Kidney (tissue), 14 donors: ENCODE measurements around the gene CPHXL2. TPM values are rescaled to one million over a fixed set of nuclear protein-coding genes. Genes with fewer than 3 reads are reported as not detected.

Experiments
- DNase-seq, 5 donors: peaks; one replicate each; pipeline ENCODE4 v3.0.0-alpha.2; 2013 to 2020
- FAIRE-seq: peaks from 2 replicates; lab custom pipeline; 2012; peaks lifted over from hg19 to GRCh38; lab: Jason Lieb, UNC
- H3K27ac ChIP-seq, 2 donors: one replicate each; pipeline ENCODE4 v1.7.0; 2013; ENCODE audit warnings: low read depth in 2 of 2, low read length in 2 of 2, inconsistent platforms in 1 of 2
- H3K27me3 ChIP-seq: one replicate; pipeline ENCODE4 v1.7.1; 2013; ENCODE audit warnings: low read length, inconsistent platforms; ENCODE audit not compliant: control insufficient read depth, insufficient read depth
- H3K36me3 ChIP-seq, 3 donors: one replicate each; pipeline versions ENCODE4 v1.7.0 to v1.7.1; 2013; ENCODE audit warnings: low read length in 3 of 3, control low read depth in 1 of 3, inconsistent platforms in 1 of 3; ENCODE audit not compliant: insufficient read depth in 3 of 3, control insufficient read depth in 2 of 3
- H3K4me1 ChIP-seq, 3 donors: one replicate each; pipeline versions ENCODE4 v1.7.0 to v1.7.1; 2013; ENCODE audit warnings: low read length in 3 of 3, inconsistent platforms in 1 of 3, low read depth in 1 of 3; ENCODE audit not compliant: control insufficient read depth in 2 of 3, insufficient read depth in 2 of 3
- H3K4me3 ChIP-seq, 3 donors: one replicate each; pipeline versions ENCODE4 v1.7.0 to v1.8.1; 2013; ENCODE audit warnings: low read length in 3 of 3, control low read depth in 1 of 3, inconsistent platforms in 1 of 3
- H3K9ac ChIP-seq, 3 donors: one replicate each; pipeline versions ENCODE4 v1.7.0 to v1.7.1; 2013; ENCODE audit warnings: low read length in 3 of 3, control low read depth in 1 of 3, inconsistent platforms in 1 of 3
- H3K9me3 ChIP-seq, 3 donors: one replicate each; pipeline versions ENCODE4 v1.7.0 to v1.7.1; 2013; ENCODE audit warnings: low read length in 3 of 3, control low read depth in 1 of 3, inconsistent platforms in 1 of 3; ENCODE audit not compliant: control insufficient read depth in 2 of 3, insufficient read depth in 1 of 3
- intact Hi-C: fragments of 100-400 bp; cut with DNase I; formaldehyde crosslinking; loops from one replicate; pipeline ENCODE4 v1.11.1; 2022
- polyA plus RNA-seq: library from polyadenylated mRNA; stranded (reverse); fragments of 350-450 nt; fragmentation: Illumina TruSeq; extraction: RNeasy Lipid Tissue Mini Kit (QIAGEN cat#74804); gene quantifications from one replicate; pipeline ENCODE4 v1.2.3, GENCODE V29; 2014; ENCODE audit warnings: low read depth, low replicate concordance; ENCODE audit not compliant: insufficient read depth
- total RNA-seq: library from RNA; stranded (reverse); fragmentation: NEBNext Ultra II Directional; extraction: Animal tissue kit (Norgen Biotek cat#: 25700); gene quantifications from one replicate; pipeline ENCODE4 v1.2.1, GENCODE V29; 2021
- TF ChIP-seq, protein P1 (sequence below): IDR thresholded peaks from 3 replicates; pipeline ENCODE4 v1.5.1; 2012; ENCODE audit warnings: mild to moderate bottlenecking, moderate library complexity, borderline replicate concordance; ENCODE audit not compliant: insufficient read depth; ENCODE audit errors: extremely low read depth
- donor health status: control.
- donor health status: control.
- donor health status: control.
- donor health status: control.
- donor health status: control.
- donor health status: DM: yes; HTN: yes; CAD: no.
- donor health status: Normal renal cell carcinoma (clear cell type).

The CPHXL2 gene
- total and polyA plus RNA-seq, 2 donors from 2014 or later, result not detected

DNA sequence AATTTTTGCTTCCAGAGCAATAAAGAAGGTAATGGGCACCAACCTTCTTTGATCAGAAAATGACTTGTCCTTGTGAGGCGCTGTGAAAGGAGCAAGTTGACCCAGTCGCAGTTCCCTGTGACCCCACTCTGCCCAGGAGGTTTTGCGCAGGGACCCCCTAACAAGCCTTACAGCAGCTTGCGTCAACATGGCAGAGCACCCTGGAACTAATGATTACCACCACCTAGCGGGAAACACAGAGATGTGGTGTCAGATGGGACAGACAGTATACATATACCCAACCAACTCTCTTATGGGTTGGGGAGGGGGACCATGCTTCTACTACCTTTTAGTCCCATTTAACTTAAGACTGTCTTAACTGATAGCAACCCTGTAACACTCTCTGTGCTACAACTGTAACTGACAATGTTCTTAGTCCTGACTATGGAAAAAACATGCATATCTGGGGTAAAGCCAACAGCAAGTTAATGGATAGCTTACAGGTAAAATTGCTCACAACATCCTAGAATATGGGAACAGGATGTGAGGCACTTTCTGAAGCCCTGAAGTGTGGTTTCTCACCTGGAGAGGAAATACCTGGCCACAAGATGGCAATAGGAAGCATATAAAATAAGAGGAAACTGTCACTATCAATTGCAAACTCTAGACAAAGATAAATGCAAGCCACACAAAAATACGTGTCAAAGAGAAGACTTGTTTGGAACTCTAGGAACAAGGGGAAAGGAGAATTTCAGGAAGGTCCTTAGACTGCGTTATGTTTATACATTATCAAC, 32.4 kb downstream of the CPHXL2 start:
- no peaks in the 10 kb centered on the region for H3K9me3 ChIP-seq
- H3K4me3 ChIP-seq, result no peak overlapping the region
- intact Hi-C loops, result no loop called here
- TF ChIP-seq, protein P1, sequence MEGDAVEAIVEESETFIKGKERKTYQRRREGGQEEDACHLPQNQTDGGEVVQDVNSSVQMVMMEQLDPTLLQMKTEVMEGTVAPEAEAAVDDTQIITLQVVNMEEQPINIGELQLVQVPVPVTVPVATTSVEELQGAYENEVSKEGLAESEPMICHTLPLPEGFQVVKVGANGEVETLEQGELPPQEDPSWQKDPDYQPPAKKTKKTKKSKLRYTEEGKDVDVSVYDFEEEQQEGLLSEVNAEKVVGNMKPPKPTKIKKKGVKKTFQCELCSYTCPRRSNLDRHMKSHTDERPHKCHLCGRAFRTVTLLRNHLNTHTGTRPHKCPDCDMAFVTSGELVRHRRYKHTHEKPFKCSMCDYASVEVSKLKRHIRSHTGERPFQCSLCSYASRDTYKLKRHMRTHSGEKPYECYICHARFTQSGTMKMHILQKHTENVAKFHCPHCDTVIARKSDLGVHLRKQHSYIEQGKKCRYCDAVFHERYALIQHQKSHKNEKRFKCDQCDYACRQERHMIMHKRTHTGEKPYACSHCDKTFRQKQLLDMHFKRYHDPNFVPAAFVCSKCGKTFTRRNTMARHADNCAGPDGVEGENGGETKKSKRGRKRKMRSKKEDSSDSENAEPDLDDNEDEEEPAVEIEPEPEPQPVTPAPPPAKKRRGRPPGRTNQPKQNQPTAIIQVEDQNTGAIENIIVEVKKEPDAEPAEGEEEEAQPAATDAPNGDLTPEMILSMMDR, result no peak
- FAIRE-seq (no peak), DNase-seq (no peak)
- peaks cover 3 to 14% (median 5%) of the 10 kb centered on the region in 3 donors for H3K4me1 ChIP-seq
- no peak overlapping the region for H3K9ac ChIP-seq
- H3K27ac ChIP-seq, result no peak overlapping the region
- no peaks in the 10 kb centered on the region for H3K27me3 ChIP-seq
- H3K36me3 ChIP-seq, result peaks cover 5 to 26% (median 17%) of the 10 kb centered on the region in 3 donors

DNA sequence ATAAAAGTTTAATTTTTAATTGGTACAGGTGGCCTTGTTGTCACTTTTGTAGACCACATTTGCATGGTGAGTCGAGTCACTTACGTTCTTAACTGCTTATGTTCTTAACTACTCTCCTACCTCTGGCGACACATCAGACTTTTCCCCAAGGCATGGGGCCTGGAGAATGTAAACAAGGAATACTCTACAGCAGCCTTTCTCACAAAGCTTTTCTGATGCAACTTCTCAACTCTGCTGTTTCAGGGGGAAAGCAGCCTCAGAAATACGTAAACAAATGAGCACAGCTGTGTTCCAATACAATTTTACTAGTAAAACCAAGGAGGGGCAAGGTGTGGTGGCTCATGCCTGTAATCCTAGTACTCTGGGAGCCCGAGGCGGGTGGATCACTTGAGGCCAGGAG, 36.2 kb downstream of the CPHXL2 start:
- intact Hi-C loops, result no loop called here
- Histone ChIP-seq H3K27ac (no peak overlapping the region), H3K9me3 (no peaks in the 10 kb centered on the region), H3K27me3 (no peaks in the 10 kb centered on the region), H3K4me1 (peaks cover 0 to 6% (median 5%) of the 10 kb centered on the region in 3 donors), H3K36me3 (peaks cover 13 to 36% (median 26%) of the 10 kb centered on the region in 3 donors), H3K4me3 (no peak overlapping the region), H3K9ac (no peak overlapping the region)
- TF ChIP-seq, protein P1, result no peak
- DNase-seq (no peak), FAIRE-seq (no peak)

DNA sequence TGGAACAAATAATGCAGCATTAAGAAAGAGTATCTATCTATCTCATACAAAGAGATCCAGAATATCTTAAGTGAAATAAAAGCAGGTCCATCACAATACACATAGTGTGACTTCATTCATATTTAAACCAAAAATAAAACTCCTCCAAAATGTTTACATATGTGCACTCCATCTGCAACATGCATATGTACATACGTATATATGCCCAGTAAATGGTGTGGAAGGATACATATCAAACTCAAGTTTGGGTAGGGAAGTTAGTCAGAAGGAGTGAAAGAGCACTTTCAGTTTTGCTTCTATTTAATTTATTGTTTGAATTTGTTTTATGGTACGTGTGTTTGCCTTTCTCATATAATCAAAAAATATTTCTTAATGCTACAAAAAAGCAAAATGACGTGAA, 41.8 kb downstream of the CPHXL2 start:
- DNase-seq, result no peak
- TF ChIP-seq, protein P1, result no peak
- H3K36me3 ChIP-seq, result peaks cover 17 to 55% (median 47%) of the 10 kb centered on the region in 3 donors

More for the DNA sequence above, 41.8 kb downstream of the CPHXL2 start:
- no peak overlapping the region for H3K9ac ChIP-seq
- FAIRE-seq, result no peak
- no peak overlapping the region for H3K27ac ChIP-seq
- no peaks in the 10 kb centered on the region for H3K9me3 ChIP-seq
- intact Hi-C loops, result no loop called here
- H3K27me3 ChIP-seq, result no peaks in the 10 kb centered on the region
- H3K4me3 ChIP-seq, result no peak overlapping the region
- H3K4me1 ChIP-seq, result no peaks in the 10 kb centered on the region
